Large intestine (tissue), 12 donors: ENCODE results near the gene UTP14A. TPM values are rescaled to one million over a fixed set of nuclear protein-coding genes. Genes with fewer than 3 reads are reported as not detected.
"Not testable (repeated sequence)": the region's sequence is repeated elsewhere in the genome, so short reads cannot be mapped to it uniquely, and the experiment has no call there.

Source experiments
- DNase-seq, 2 donors: peaks; one replicate each; pipeline versions ENCODE4 v3.0.0 to v3.0.0-alpha.2; 2013
- H3K27ac ChIP-seq: one replicate; pipeline ENCODE4 v1.5.1; 2013; ENCODE audit warnings: low read length
- H3K27me3 ChIP-seq: 2 replicates; pipeline ENCODE4 v1.6.1; 2013; ENCODE audit warnings: low read length; ENCODE audit not compliant: control insufficient read depth, insufficient read depth
- H3K36me3 ChIP-seq: 2 replicates; pipeline ENCODE4 v1.6.1; 2013; ENCODE audit warnings: low read length; ENCODE audit not compliant: control insufficient read depth, insufficient read depth
- H3K4me1 ChIP-seq: one replicate; pipeline ENCODE4 v1.6.1; 2013; ENCODE audit warnings: low read length; ENCODE audit not compliant: control insufficient read depth, insufficient read depth
- H3K4me3 ChIP-seq: one replicate; pipeline ENCODE4 v1.5.1; 2013; ENCODE audit warnings: low read length
- H3K9me3 ChIP-seq: one replicate; pipeline ENCODE4 v1.6.1; 2013; ENCODE audit warnings: mild to moderate bottlenecking, low read depth, low read length, moderate library complexity; ENCODE audit not compliant: control insufficient read depth
- WGBS: methylation state at CpG from one replicate; pipeline ENCODE4 v1.1.5; 2013; ENCODE audit warnings: low lambda C conversion rate; ENCODE audit not compliant: insufficient coverage; 5-methylcytosine and 5-hydroxymethylcytosine counted together
- long read RNA-seq, 11 donors: transcript quantifications; one replicate each; lab custom pipeline, GENCODE V29; 2026
- polyA plus RNA-seq: library from polyadenylated mRNA; unstranded; fragments of 120-200 nt; gene quantifications from one replicate; pipeline ENCODE4 v1.2.1, GENCODE V29; 2013

UTP14A gene
- 20.3 TPM for polyA plus RNA-seq
- long read RNA-seq, donor 1, result 0 reads
- long read RNA-seq, donor 2, transcript UTP14A-201 (15 exons, 2,488 nt), result major isoform, 5 of 27 reads
- long read RNA-seq, donor 2, partial matches to known transcripts, result 22 of 27 reads
- long read RNA-seq, donor 2, other reads (novel, unspliced or antisense), result 0 of 27 reads
- long read RNA-seq, donor 3, transcript UTP14A-201 (15 exons, 2,488 nt), result major isoform, 5 of 22 reads
- long read RNA-seq, donor 3, partial matches to known transcripts, result 17 of 22 reads
- long read RNA-seq, donor 3, other reads (novel, unspliced or antisense), result 0 of 22 reads
- long read RNA-seq, donor 4, result 0 reads
- long read RNA-seq, donor 5, partial matches to known transcripts, result 8 of 9 reads
- long read RNA-seq, donor 5, other reads (novel, unspliced or antisense), result 0 of 9 reads
- long read RNA-seq, donor 6, partial matches to known transcripts, result 5 of 8 reads
- long read RNA-seq, donor 6, other reads (novel, unspliced or antisense), result 0 of 8 reads
- long read RNA-seq, donor 7, partial matches to known transcripts, result 6 of 7 reads
- long read RNA-seq, donor 7, other reads (novel, unspliced or antisense), result 0 of 7 reads
- long read RNA-seq, donor 8, transcript UTP14A-201 (15 exons, 2,488 nt), result major isoform, 6 of 23 reads
- long read RNA-seq, donor 8, partial matches to known transcripts, result 17 of 23 reads
- long read RNA-seq, donor 8, other reads (novel, unspliced or antisense), result 0 of 23 reads
- long read RNA-seq, donor 9, partial matches to known transcripts, result 22 of 24 reads
- long read RNA-seq, donor 9, other reads (novel, unspliced or antisense), result 0 of 24 reads
- long read RNA-seq, donor 10, transcript UTP14A-201 (15 exons, 2,488 nt), result major isoform, 5 of 18 reads
- long read RNA-seq, donor 10, partial matches to known transcripts, result 13 of 18 reads
- long read RNA-seq, donor 10, other reads (novel, unspliced or antisense), result 0 of 18 reads
- long read RNA-seq, donor 11, partial matches to known transcripts, result 10 of 13 reads
- long read RNA-seq, donor 11, other reads (novel, unspliced or antisense), result 0 of 13 reads

- Histone ChIP-seq H3K27ac (peak within 1 kb of the TSS; percentile 84), H3K9me3 (no peaks in the 10 kb centered on the region), H3K36me3 (peaks cover 15% of the 10 kb centered on the region), H3K4me3 (peak within 1 kb of the TSS; percentile 84), H3K27me3 (no peaks in the 10 kb centered on the region), H3K4me1 (peaks cover 4% of the 10 kb centered on the region)
- DNase-seq, result peak; percentile 91 to 94
- WGBS, result 0% methylated on average over 5 of the region's 53 CpGs
Observed at GRCh38 chrX:129905787-129906580, at the start of gene UTP14A. Gene UTP14A (plus strand): TSS chrX:129906164. CDS start chrX:129906211, 47 bp downstream.

- not testable (repeated sequence) for H3K4me3 ChIP-seq, H3K4me1 ChIP-seq, H3K36me3 ChIP-seq, H3K27ac ChIP-seq, H3K27me3 ChIP-seq, DNase-seq, H3K9me3 ChIP-seq
- no CpG with 5 or more reads among the region's 6 CpGs for WGBS
Observed at GRCh38 chrX:129859134-129859533, 46.8 kb upstream of the UTP14A start.

- not testable (repeated sequence) for H3K27me3 ChIP-seq, H3K36me3 ChIP-seq, H3K27ac ChIP-seq, DNase-seq, H3K9me3 ChIP-seq, H3K4me3 ChIP-seq, H3K4me1 ChIP-seq
- 29% methylated on average over 1 of the region's 3 CpGs for WGBS
Observed at GRCh38 chrX:129866321-129866720, 39.6 kb upstream of the UTP14A start.

GRCh38 chrX:129872524-129872923 is 33.4 kb upstream of the UTP14A start:
- Histone ChIP-seq H3K36me3 (no peaks in the 10 kb centered on the region), H3K4me3 (no peak overlapping the region), H3K27me3 (no peaks in the 10 kb centered on the region), H3K27ac (no peak overlapping the region), H3K4me1 (no peaks in the 10 kb centered on the region), H3K9me3 (no peaks in the 10 kb centered on the region)
- no CpG with 5 or more reads among the region's 2 CpGs for WGBS
- no peak for DNase-seq

GRCh38 chrX:129875669-129876068 is 30.3 kb upstream of the UTP14A start:
- Histone ChIP-seq H3K9me3 (no peaks in the 10 kb centered on the region), H3K4me3 (no peak overlapping the region), H3K4me1 (no peaks in the 10 kb centered on the region), H3K27me3 (no peaks in the 10 kb centered on the region), H3K36me3 (no peaks in the 10 kb centered on the region), H3K27ac (no peak overlapping the region)
- no CpG with 5 or more reads among the region's 3 CpGs for WGBS
- no peak for DNase-seq

- WGBS, result no CpG with 5 or more reads among the region's 4 CpGs
- no peaks in the 10 kb centered on the region for H3K36me3 ChIP-seq
- no peak for DNase-seq
- H3K27me3 ChIP-seq, result no peaks in the 10 kb centered on the region
- H3K27ac ChIP-seq, result no peak overlapping the region
- H3K9me3 ChIP-seq, result no peaks in the 10 kb centered on the region
- H3K4me3 ChIP-seq, result no peak overlapping the region
- H3K4me1 ChIP-seq, result no peaks in the 10 kb centered on the region
Observed at GRCh38 chrX:129876771-129877305, 29.1 kb upstream of the UTP14A start.

- Histone ChIP-seq H3K27ac (no peak overlapping the region), H3K9me3 (no peaks in the 10 kb centered on the region), H3K36me3 (no peaks in the 10 kb centered on the region), H3K4me3 (no peak overlapping the region), H3K4me1 (no peaks in the 10 kb centered on the region), H3K27me3 (no peaks in the 10 kb centered on the region)
- WGBS, result no CpG with 5 or more reads among the region's 5 CpGs
- DNase-seq, result no peak
Observed at GRCh38 chrX:129877401-129877800, 28.6 kb upstream of the UTP14A start.

GRCh38 chrX:129900054-129900453 is 5.9 kb upstream of the UTP14A start:
- no peaks in the 10 kb centered on the region for H3K9me3 ChIP-seq
- H3K27ac ChIP-seq, result no peak overlapping the region
- no CpG with 5 or more reads among the region's 6 CpGs for WGBS
- no peaks in the 10 kb centered on the region for H3K4me1 ChIP-seq
- no peaks in the 10 kb centered on the region for H3K36me3 ChIP-seq
- no peak for DNase-seq
- no peak overlapping the region for H3K4me3 ChIP-seq
- no peaks in the 10 kb centered on the region for H3K27me3 ChIP-seq

- Histone ChIP-seq H3K4me1 (peaks cover 4% of the 10 kb centered on the region), H3K4me3 (no peak overlapping the region), H3K9me3 (no peaks in the 10 kb centered on the region), H3K27me3 (no peaks in the 10 kb centered on the region), H3K27ac (no peak overlapping the region), H3K36me3 (peaks cover 19% of the 10 kb centered on the region)
- no peak for DNase-seq
- WGBS, result no CpG with 5 or more reads among the region's 2 CpGs
Observed at GRCh38 chrX:129908636-129909035, 2.7 kb downstream of the UTP14A start.
